C4-2B (cell line): Measurements from ENCODE around the gene ST7.

ENCODE experiments used
- ZFX ChIP-seq: fragments of 450-650 bp; IDR thresholded peaks from 2 replicates; pipeline ENCODE4 v1.6.1; 2017
- TF ChIP-seq, protein P1 (sequence below): fragments of 450-650 bp; conservative IDR thresholded peaks from 2 replicates; pipeline ENCODE4 v1.5.1; 2017; ENCODE audit warnings: mild to moderate bottlenecking

DNA sequence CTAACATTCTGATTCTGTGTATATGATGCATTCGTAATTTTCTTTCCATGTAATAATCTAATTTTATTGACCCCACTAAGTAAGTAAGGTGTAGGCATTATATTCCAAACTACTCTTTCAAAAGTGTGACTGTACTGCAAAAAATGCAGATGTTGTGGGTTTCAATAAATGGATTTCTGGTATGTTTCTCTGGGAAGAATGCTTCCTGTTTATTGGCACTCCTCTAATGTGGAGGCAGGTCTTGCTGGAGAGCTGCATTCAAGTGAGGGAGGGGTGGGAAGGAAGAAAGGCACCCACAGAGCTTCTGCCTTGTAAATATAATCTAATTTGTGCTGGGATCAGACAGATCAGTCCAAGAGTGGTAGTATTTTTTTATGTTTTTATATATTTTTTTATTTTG is 23.9 kb downstream of the ST7 start:
- TF ChIP-seq, protein P1, sequence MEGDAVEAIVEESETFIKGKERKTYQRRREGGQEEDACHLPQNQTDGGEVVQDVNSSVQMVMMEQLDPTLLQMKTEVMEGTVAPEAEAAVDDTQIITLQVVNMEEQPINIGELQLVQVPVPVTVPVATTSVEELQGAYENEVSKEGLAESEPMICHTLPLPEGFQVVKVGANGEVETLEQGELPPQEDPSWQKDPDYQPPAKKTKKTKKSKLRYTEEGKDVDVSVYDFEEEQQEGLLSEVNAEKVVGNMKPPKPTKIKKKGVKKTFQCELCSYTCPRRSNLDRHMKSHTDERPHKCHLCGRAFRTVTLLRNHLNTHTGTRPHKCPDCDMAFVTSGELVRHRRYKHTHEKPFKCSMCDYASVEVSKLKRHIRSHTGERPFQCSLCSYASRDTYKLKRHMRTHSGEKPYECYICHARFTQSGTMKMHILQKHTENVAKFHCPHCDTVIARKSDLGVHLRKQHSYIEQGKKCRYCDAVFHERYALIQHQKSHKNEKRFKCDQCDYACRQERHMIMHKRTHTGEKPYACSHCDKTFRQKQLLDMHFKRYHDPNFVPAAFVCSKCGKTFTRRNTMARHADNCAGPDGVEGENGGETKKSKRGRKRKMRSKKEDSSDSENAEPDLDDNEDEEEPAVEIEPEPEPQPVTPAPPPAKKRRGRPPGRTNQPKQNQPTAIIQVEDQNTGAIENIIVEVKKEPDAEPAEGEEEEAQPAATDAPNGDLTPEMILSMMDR, result no peak
- no peak for TF ChIP-seq ZFX
